ENCODE data around the gene SLC2A3. TPM values are rescaled to one million over a fixed set of nuclear protein-coding genes. Genes with fewer than 3 reads are reported as not detected.
"Not testable (repeated sequence)": the region's sequence is repeated elsewhere in the genome, so short reads cannot be mapped to it uniquely, and the experiment has no call there.

Gene SLC2A3
- total RNA-seq, 4 donors from 2014 or later, result 7.3 to 16.7 (median 9.6) TPM

DNA sequence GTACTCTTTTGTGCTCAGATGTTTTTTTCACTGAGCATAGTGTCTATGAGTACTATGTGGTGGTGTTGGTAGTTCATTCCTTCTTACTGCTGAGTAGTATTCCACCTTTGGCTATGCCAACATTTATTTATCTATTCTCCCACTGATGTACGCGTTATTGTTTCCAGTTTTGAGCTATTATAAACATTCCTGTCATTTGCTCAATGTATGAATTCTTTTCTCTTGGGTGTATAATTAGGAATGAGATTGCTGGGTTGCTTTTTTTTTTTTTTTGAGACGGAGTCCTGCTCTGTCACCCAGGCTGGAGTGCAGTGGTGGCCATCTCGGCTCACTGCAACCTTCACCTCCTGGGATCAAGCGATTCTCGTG, 37.5 kb upstream of the SLC2A3 start:
- Histone ChIP-seq H3K9me3 (no peaks in the 10 kb centered on the region), H3K27me3 (no peaks in the 10 kb centered on the region), H3K4me3 (no peak overlapping the region), H3K4me1 (peaks cover 23% of the 10 kb centered on the region), H3K27ac (no peak overlapping the region), H3K36me3 (no peaks in the 10 kb centered on the region)
- TF ChIP-seq EP300 (IDR thresholded peaks at IDR 0.05) (no peak), POLR2AphosphoS5 (IDR thresholded peaks at IDR 0.05) (no peak), POLR2A (IDR thresholded peaks at IDR 0.05) (no peak)
- TF ChIP-seq, protein P1, sequence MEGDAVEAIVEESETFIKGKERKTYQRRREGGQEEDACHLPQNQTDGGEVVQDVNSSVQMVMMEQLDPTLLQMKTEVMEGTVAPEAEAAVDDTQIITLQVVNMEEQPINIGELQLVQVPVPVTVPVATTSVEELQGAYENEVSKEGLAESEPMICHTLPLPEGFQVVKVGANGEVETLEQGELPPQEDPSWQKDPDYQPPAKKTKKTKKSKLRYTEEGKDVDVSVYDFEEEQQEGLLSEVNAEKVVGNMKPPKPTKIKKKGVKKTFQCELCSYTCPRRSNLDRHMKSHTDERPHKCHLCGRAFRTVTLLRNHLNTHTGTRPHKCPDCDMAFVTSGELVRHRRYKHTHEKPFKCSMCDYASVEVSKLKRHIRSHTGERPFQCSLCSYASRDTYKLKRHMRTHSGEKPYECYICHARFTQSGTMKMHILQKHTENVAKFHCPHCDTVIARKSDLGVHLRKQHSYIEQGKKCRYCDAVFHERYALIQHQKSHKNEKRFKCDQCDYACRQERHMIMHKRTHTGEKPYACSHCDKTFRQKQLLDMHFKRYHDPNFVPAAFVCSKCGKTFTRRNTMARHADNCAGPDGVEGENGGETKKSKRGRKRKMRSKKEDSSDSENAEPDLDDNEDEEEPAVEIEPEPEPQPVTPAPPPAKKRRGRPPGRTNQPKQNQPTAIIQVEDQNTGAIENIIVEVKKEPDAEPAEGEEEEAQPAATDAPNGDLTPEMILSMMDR (IDR thresholded peaks at IDR 0.05), result no peak
- DNase-seq (ENCODE audit: low spot score in 2 of 2), result no peak
- WGBS, result 91% methylated on average over 6 of the region's 6 CpGs

GRCh38 chr12:7972734-7973456, 36.9 kb upstream of the SLC2A3 start:
- Histone ChIP-seq H3K27me3 (no peaks in the 10 kb centered on the region), H3K4me3 (no peak overlapping the region), H3K4me1 (peaks cover 23% of the 10 kb centered on the region), H3K36me3 (no peaks in the 10 kb centered on the region), H3K9me3 (no peaks in the 10 kb centered on the region), H3K27ac (no peak overlapping the region)
- 88% methylated on average over 19 of the region's 19 CpGs for WGBS
- peak in 1 of 2 donors; percentile 30 for DNase-seq (ENCODE audit: low spot score in 2 of 2)
- TF ChIP-seq POLR2AphosphoS5 (IDR thresholded peaks at IDR 0.05), result no peak
- TF ChIP-seq, protein P1 (IDR thresholded peaks at IDR 0.05), result no peak
- TF ChIP-seq POLR2A (IDR thresholded peaks at IDR 0.05), result no peak
- TF ChIP-seq EP300 (IDR thresholded peaks at IDR 0.05), result no peak

- 20% methylated on average over 4 of the region's 9 CpGs for WGBS
Observed at GRCh38 chr12:7972269-7972668, 36.3 kb upstream of the SLC2A3 start.

GRCh38 chr12:7971765-7972164, 35.8 kb upstream of the SLC2A3 start:
- Histone ChIP-seq H3K4me1 (peaks cover 23% of the 10 kb centered on the region), H3K27ac (peak overlapping the region; percentile 84), H3K4me3 (peak overlapping the region; percentile 57)
- H3K27me3 ChIP-seq; H3K9me3 ChIP-seq; H3K36me3 ChIP-seq; DNase-seq (ENCODE audit: low spot score in 2 of 2): not testable (repeated sequence)
- WGBS, result 4% methylated on average over 3 of the region's 7 CpGs

More at GRCh38 chr12:7972269-7972668, 36.3 kb upstream of the SLC2A3 start:
- DNase-seq (ENCODE audit: low spot score in 2 of 2); H3K36me3 ChIP-seq; H3K27ac ChIP-seq; H3K9me3 ChIP-seq; H3K27me3 ChIP-seq; H3K4me3 ChIP-seq: not testable (repeated sequence)
- H3K4me1 ChIP-seq, result peaks cover 23% of the 10 kb centered on the region

DNA sequence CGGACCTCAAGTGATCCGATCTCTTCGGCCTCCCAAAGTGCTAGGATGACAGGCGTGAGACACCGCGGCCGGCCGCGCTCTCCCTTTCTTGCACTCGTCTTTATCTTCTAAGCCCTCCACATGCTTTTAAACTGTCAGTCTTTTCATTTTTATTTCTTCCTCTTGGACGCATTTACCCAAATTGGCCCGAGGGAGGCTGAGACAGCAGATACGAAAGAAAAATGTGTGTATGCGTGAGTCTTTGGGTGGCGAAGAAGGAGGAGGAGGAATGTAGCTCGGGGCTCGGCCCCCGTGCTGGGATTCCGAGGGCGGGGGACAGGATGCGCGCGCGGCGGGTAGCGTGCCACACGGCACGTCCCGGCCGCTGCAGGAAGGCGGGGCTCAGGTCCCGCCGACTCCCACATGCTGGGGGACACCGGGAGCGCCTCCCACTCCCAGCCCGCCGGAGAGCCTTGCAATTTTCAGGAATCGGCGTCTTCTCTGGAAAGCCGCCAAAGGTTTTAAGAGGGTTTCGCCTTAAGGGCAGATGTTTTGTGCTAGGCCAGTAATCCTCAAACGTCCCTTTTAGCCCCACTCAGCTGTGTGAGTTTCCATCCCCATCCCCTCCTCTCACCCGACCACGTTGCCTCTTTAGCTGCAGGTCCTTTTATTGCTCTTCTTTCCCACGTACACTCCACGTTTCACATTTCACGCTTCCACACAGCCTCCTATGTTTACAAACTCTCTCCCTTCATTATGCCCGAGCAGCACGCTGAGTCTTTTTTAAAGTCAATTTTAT, 34.7 kb upstream of the SLC2A3 start:
- Histone ChIP-seq H3K27me3 (no peaks in the 10 kb centered on the region), H3K27ac (peak overlapping the region; percentile 84), H3K4me1 (peaks cover 23% of the 10 kb centered on the region), H3K36me3 (no peaks in the 10 kb centered on the region), H3K9me3 (no peaks in the 10 kb centered on the region), H3K4me3 (peak overlapping the region; percentile 57)
- TF ChIP-seq, protein P1 (IDR thresholded peaks at IDR 0.05), result no peak
- TF ChIP-seq POLR2A (IDR thresholded peaks at IDR 0.05) (peak in 1 of 2 donors; percentile 29), EP300 (IDR thresholded peaks at IDR 0.05) (peak; percentile 39), POLR2AphosphoS5 (IDR thresholded peaks at IDR 0.05) (peak in 2 of 3 donors; percentile 3 to 21)
- peak; percentile 92 to 93 for DNase-seq (ENCODE audit: low spot score in 2 of 2)
- WGBS, result under 1% methylated on average over 49 of the region's 49 CpGs

GRCh38 chr12:7966563-7966962, 30.6 kb upstream of the SLC2A3 start:
- peaks cover 20% of the 10 kb centered on the region for H3K4me1 ChIP-seq

GRCh38 chr12:7964669-7965068, 28.7 kb upstream of the SLC2A3 start:
- not testable (repeated sequence) for DNase-seq (ENCODE audit: low spot score in 2 of 2); H3K27me3 ChIP-seq; H3K36me3 ChIP-seq; H3K9me3 ChIP-seq; H3K27ac ChIP-seq; H3K4me3 ChIP-seq
- WGBS, result 95% methylated on average over 9 of the region's 9 CpGs
- H3K4me1 ChIP-seq, result peaks cover 20% of the 10 kb centered on the region

More at GRCh38 chr12:7966563-7966962, 30.6 kb upstream of the SLC2A3 start:
- TF ChIP-seq POLR2AphosphoS5 (IDR thresholded peaks at IDR 0.05), result no peak
- no peak for TF ChIP-seq POLR2A (IDR thresholded peaks at IDR 0.05)
- TF ChIP-seq EP300 (IDR thresholded peaks at IDR 0.05), result no peak
- TF ChIP-seq, protein P1 (IDR thresholded peaks at IDR 0.05), result no peak
- no peak overlapping the region for H3K4me3 ChIP-seq
- H3K27ac ChIP-seq, result no peak overlapping the region
- H3K9me3 ChIP-seq, result no peaks in the 10 kb centered on the region
- whole genome bisulfite sequencing, result 84% methylated on average over 14 of the region's 14 CpGs
- H3K36me3 ChIP-seq, result no peaks in the 10 kb centered on the region
- DNase-seq (ENCODE audit: low spot score in 2 of 2), result peak in 1 of 2 donors; percentile 42
- H3K27me3 ChIP-seq, result no peaks in the 10 kb centered on the region

Measured in suprapubic skin (tissue), 4 donors.